NT2/D1 (cell line): ENCODE data around the gene ZNF22.

Source experiments
- SUZ12 ChIP-seq: IDR thresholded peaks from 2 replicates; pipeline ENCODE4 v1.6.1; 2011; ENCODE audit not compliant: insufficient read length, insufficient read depth; ENCODE audit errors: extremely low read depth
- ZNF274 ChIP-seq: IDR thresholded peaks from 2 replicates; pipeline ENCODE4 v1.6.1; 2011; ENCODE audit warnings: mild to moderate bottlenecking, low read depth, low read length

GRCh38 chr10:45003432-45004000 is 2.8 kb downstream of the ZNF22 start:
- TF ChIP-seq SUZ12 = no peak
- TF ChIP-seq ZNF274 = peak; percentile 77
